Thyroid gland (tissue), 4 donors: ENCODE data around the gene MAGEB10. TPM values are rescaled to one million over a fixed set of nuclear protein-coding genes. Genes with fewer than 3 reads are reported as not detected.

Experiments used
- DNase-seq, 2 donors: peaks; one replicate each; pipeline ENCODE4 v3.0.0-alpha.2; 2019
- H3K27ac ChIP-seq, 3 donors: fragments of 200-600 bp; sonication (generic); 1 replicate in 2 of 3; 2 replicates in 1 of 3; pipeline ENCODE4 v1.5.1; 2016 to 2019; ENCODE audit warnings: mild to moderate bottlenecking in 1 of 3, moderate library complexity in 1 of 3
- H3K27me3 ChIP-seq: fragments of 200-600 bp; sonication (generic); one replicate; pipeline ENCODE4 v1.5.1; 2019
- H3K36me3 ChIP-seq, 2 donors: fragments of 200-600 bp; sonication (generic); one replicate each; pipeline ENCODE4 v1.5.1; 2016 to 2019
- H3K4me1 ChIP-seq, 2 donors: fragments of 200-600 bp; sonication (generic); one replicate each; pipeline ENCODE4 v1.5.1; 2017 to 2019
- H3K4me3 ChIP-seq, 3 donors: fragments of 200-600 bp; sonication (generic); replicated peaks in 1 of 3; 1 replicate in 2 of 3; 2 replicates in 1 of 3; pipeline ENCODE4 v1.5.1; 2016; ENCODE audit warnings: mild to moderate bottlenecking in 1 of 3
- H3K9me3 ChIP-seq: fragments of 200-600 bp; sonication (generic); one replicate; pipeline ENCODE4 v1.5.1; 2017
- CTCF ChIP-seq, 6 experiments: fragments of 200-600 bp in 3 of 6; fragments of 450-650 bp in 3 of 6; sonication (generic) in 3 of 6; IDR thresholded peaks; one replicate each; pipeline ENCODE4 v1.5.1; 2016 to 2019; ENCODE audit warnings: antibody characterized with exemption in 6 of 6, mild to moderate bottlenecking in 2 of 6, inconsistent platforms in 1 of 6, moderate library complexity in 1 of 6
- POLR2A ChIP-seq, 2 donors: fragments of 450-650 bp; IDR thresholded peaks; one replicate each; pipeline ENCODE4 v1.6.1; 2017; ENCODE audit warnings: antibody characterized with exemption in 2 of 2, mild to moderate bottlenecking in 2 of 2, moderate library complexity in 1 of 2
- WGBS, 2 donors: methylation state at CpG; one replicate each; pipeline ENCODE4 v1.1.5; 2017; 5-methylcytosine and 5-hydroxymethylcytosine counted together
- intact Hi-C: fragments of 100-400 bp; cut with DNase I; formaldehyde crosslinking; loops from one replicate; pipeline ENCODE4 v1.15.1; 2023
- total RNA-seq, 4 donors: library from RNA; depleted of rRNA; stranded (reverse); fragments of >200 nt; gene quantifications; one replicate each; pipeline ENCODE4 v1.2.3, GENCODE V29; 2016

The MAGEB10 gene
- total RNA-seq, result not detected

GRCh38 chrX:27807690-27808089 is at the start of gene MAGEB10:
Gene MAGEB10 (plus strand): TSS chrX:27807990. CDS start chrX:27821307, 13,317 bp downstream.
- no peak for DNase-seq
- Histone ChIP-seq H3K4me3 (no peak within 1 kb of the TSS), H3K36me3 (no peaks in the 10 kb centered on the region), H3K4me1 (no peaks in the 10 kb centered on the region), H3K27ac (no peak within 1 kb of the TSS), H3K9me3 (no peaks in the 10 kb centered on the region), H3K27me3 (no peaks in the 10 kb centered on the region)
- intact Hi-C loops, result no loop called here
- TF ChIP-seq POLR2A (IDR thresholded peaks at IDR 0.05), result no peak
- no peak for TF ChIP-seq CTCF (IDR thresholded peaks at IDR 0.05)
- WGBS, 2 donors, result 95% methylated on average over 17 of the region's 17 CpGs

- WGBS, 2 donors, result 87 to 91% methylated on average over 12 of the region's 12 CpGs
Observed at GRCh38 chrX:27765718-27766117, 42.1 kb upstream of the MAGEB10 start.

GRCh38 chrX:27767387-27767786 is 40.4 kb upstream of the MAGEB10 start:
- no peaks in the 10 kb centered on the region for H3K36me3 ChIP-seq
- no peak overlapping the region for H3K4me3 ChIP-seq
- no peak overlapping the region for H3K27ac ChIP-seq
- no peak for TF ChIP-seq POLR2A (IDR thresholded peaks at IDR 0.05)
- TF ChIP-seq CTCF (IDR thresholded peaks at IDR 0.05), result no peak
- H3K27me3 ChIP-seq, result no peaks in the 10 kb centered on the region
- DNase-seq, result no peak
- H3K4me1 ChIP-seq, result no peaks in the 10 kb centered on the region
- no peaks in the 10 kb centered on the region for H3K9me3 ChIP-seq
- intact Hi-C loops, result no loop called here

More at GRCh38 chrX:27765718-27766117, 42.1 kb upstream of the MAGEB10 start:
- H3K27me3 ChIP-seq, result no peaks in the 10 kb centered on the region
- TF ChIP-seq POLR2A (IDR thresholded peaks at IDR 0.05) (no peak), CTCF (IDR thresholded peaks at IDR 0.05) (no peak)
- no peaks in the 10 kb centered on the region for H3K9me3 ChIP-seq
- DNase-seq, result no peak
- intact Hi-C loops, result no loop called here
- no peak overlapping the region for H3K27ac ChIP-seq
- no peaks in the 10 kb centered on the region for H3K36me3 ChIP-seq
- no peak overlapping the region for H3K4me3 ChIP-seq
- H3K4me1 ChIP-seq, result no peaks in the 10 kb centered on the region

GRCh38 chrX:27775984-27776383 is 31.8 kb upstream of the MAGEB10 start:
- TF ChIP-seq POLR2A (IDR thresholded peaks at IDR 0.05), result no peak
- TF ChIP-seq CTCF (IDR thresholded peaks at IDR 0.05), result no peak
- no peak overlapping the region for H3K27ac ChIP-seq
- no peaks in the 10 kb centered on the region for H3K27me3 ChIP-seq
- no peaks in the 10 kb centered on the region for H3K4me1 ChIP-seq
- no peaks in the 10 kb centered on the region for H3K9me3 ChIP-seq
- no peaks in the 10 kb centered on the region for H3K36me3 ChIP-seq
- no peak overlapping the region for H3K4me3 ChIP-seq
- intact Hi-C loops, result no loop called here
- DNase-seq, result no peak
- whole genome bisulfite sequencing, 2 donors, result 81 to 86% methylated on average over 2 of the region's 2 CpGs

GRCh38 chrX:27796640-27797257 is 11.0 kb upstream of the MAGEB10 start:
- no peak for DNase-seq

More at GRCh38 chrX:27796640-27797257, 11.0 kb upstream of the MAGEB10 start:
- WGBS, 2 donors, result 65 to 84% methylated on average over 6 of the region's 6 CpGs
- no peak overlapping the region for H3K27ac ChIP-seq
- H3K4me1 ChIP-seq, result no peaks in the 10 kb centered on the region
- no peaks in the 10 kb centered on the region for H3K9me3 ChIP-seq
- TF ChIP-seq CTCF (IDR thresholded peaks at IDR 0.05) (no peak), POLR2A (IDR thresholded peaks at IDR 0.05) (no peak)
- intact Hi-C loops, result no loop called here
- H3K36me3 ChIP-seq, result no peaks in the 10 kb centered on the region
- H3K4me3 ChIP-seq, result no peak overlapping the region
- H3K27me3 ChIP-seq, result no peaks in the 10 kb centered on the region
